Keratinocyte (primary cell): ENCODE measurements around the gene HOXC6. TPM values are rescaled to one million over a fixed set of nuclear protein-coding genes. Genes with fewer than 3 reads are reported as not detected.

ENCODE experiments used
- DNase-seq: peaks from one replicate; pipeline ENCODE4 v3.0.0-alpha.2; 2011; ENCODE audit warnings: low read depth, missing footprints, low spot score
- FAIRE-seq: peaks from 2 replicates; lab custom pipeline; 2011; peaks lifted over from hg19 to GRCh38; lab: Jason Lieb, UNC
- H2AFZ ChIP-seq: 2 replicates; pipeline ENCODE4 v1.6.0; 2012; ENCODE audit warnings: low read length, control low read depth, inconsistent platforms; ENCODE audit not compliant: control insufficient read depth
- H3K27ac ChIP-seq: 2 replicates; pipeline ENCODE4 v1.5.1; 2011; ENCODE audit warnings: low read length; ENCODE audit not compliant: control insufficient read depth, insufficient read depth
- H3K27me3 ChIP-seq: 3 replicates; pipeline ENCODE4 v1.6.0; 2011; ENCODE audit warnings: low read length; ENCODE audit not compliant: control insufficient read depth, insufficient read depth; ENCODE audit errors: extremely low read depth
- H3K36me3 ChIP-seq, 2 experiments: 2 replicates in 1 of 2; 3 replicates in 1 of 2; pipeline ENCODE4 v1.5.1; 2011; ENCODE audit warnings: low read length in 2 of 2, mild to moderate bottlenecking in 1 of 2; ENCODE audit not compliant: control insufficient read depth in 2 of 2, insufficient read depth in 2 of 2; ENCODE audit errors: extremely low read depth in 1 of 2
- H3K4me1 ChIP-seq: 3 replicates; pipeline ENCODE4 v1.5.1; 2011; ENCODE audit warnings: low read length; ENCODE audit not compliant: control insufficient read depth, insufficient read depth; ENCODE audit errors: extremely low read depth
- H3K4me2 ChIP-seq: 3 replicates; pipeline ENCODE4 v1.6.0; 2011; ENCODE audit warnings: low read depth, low read length; ENCODE audit not compliant: control insufficient read depth, insufficient read depth; ENCODE audit errors: extremely low read depth
- H3K4me3 ChIP-seq, 3 experiments: fragments of 200-600 bp in 1 of 3; sonication (generic) in 1 of 3; 2 replicates in 2 of 3; 3 replicates in 1 of 3; pipeline ENCODE4 v1.5.1; 2011 to 2016; ENCODE audit warnings: low read length in 3 of 3, mild to moderate bottlenecking in 3 of 3, control low read depth in 2 of 3, inconsistent platforms in 1 of 3, low read depth in 1 of 3, mixed read lengths in 1 of 3, mixed run types in 1 of 3, moderate library complexity in 1 of 3; ENCODE audit not compliant: control insufficient read depth in 2 of 3, insufficient read depth in 2 of 3; ENCODE audit errors: extremely low read depth in 1 of 3
- H3K79me2 ChIP-seq: 2 replicates; pipeline ENCODE4 v1.6.0; 2012; ENCODE audit warnings: low read length; ENCODE audit not compliant: control insufficient read depth, insufficient read depth
- H3K9ac ChIP-seq: 3 replicates; pipeline ENCODE4 v1.6.0; 2011; ENCODE audit warnings: low read length; ENCODE audit not compliant: control insufficient read depth, insufficient read depth; ENCODE audit errors: extremely low read depth
- H3K9me1 ChIP-seq: 3 replicates; pipeline ENCODE4 v1.6.0; 2011; ENCODE audit warnings: low read length; ENCODE audit not compliant: control insufficient read depth, insufficient read depth; ENCODE audit errors: extremely low read depth
- H3K9me3 ChIP-seq: 2 replicates; pipeline ENCODE4 v1.5.1; 2012; ENCODE audit warnings: low read depth, low read length; ENCODE audit not compliant: control insufficient read depth
- H4K20me1 ChIP-seq: 3 replicates; pipeline ENCODE4 v1.6.0; 2011; ENCODE audit warnings: low read length; ENCODE audit not compliant: control insufficient read depth, insufficient read depth; ENCODE audit errors: extremely low read depth
- EZH2 ChIP-seq: IDR thresholded peaks from one replicate; pipeline ENCODE4 v1.6.1; 2012; ENCODE audit warnings: inconsistent platforms, mild to moderate bottlenecking, low read length, moderate library complexity
- dilution Hi-C: fragments of 300-500 bp; cut with MboI; formaldehyde crosslinking; loops from one replicate; pipeline ENCODE4 v1.7.0; 2020; ENCODE audit warnings: low sequenced_read_pairs; ENCODE audit not compliant: extremely low pct_ligation_motif_present
- polyA plus RNA-seq, 5 experiments: library from polyadenylated mRNA; depleted of rRNA in 3 of 5; stranded (reverse) in 3 of 5; stranded (forward) in 1 of 5; unstranded in 1 of 5; fragments of >200 nt; gene quantifications; 1 replicate in 1 of 5; 2 replicates in 3 of 5; 3 replicates in 1 of 5; pipeline versions ENCODE4 v1.2.1 to v1.2.3, GENCODE V29; 2011 to 2012; ENCODE audit warnings: missing spikeins in 2 of 5, low read depth in 1 of 5, low replicate concordance in 1 of 5
- TF ChIP-seq, protein P1 (sequence below), 3 experiments: IDR thresholded peaks in 1 of 3; conservative IDR thresholded peaks in 1 of 3; optimal IDR thresholded peaks in 1 of 3; 2 replicates in 2 of 3; 3 replicates in 1 of 3; pipeline versions ENCODE3 to v1.5.1; 2011; ENCODE audit warnings: low read length in 3 of 3, mild to moderate bottlenecking in 3 of 3, moderate library complexity in 2 of 3, control low read depth in 1 of 3, inconsistent platforms in 1 of 3; ENCODE audit not compliant: insufficient read depth in 2 of 3; ENCODE audit errors: extremely low read depth in 1 of 3

The HOXC6 gene
- polyA plus RNA-seq, 1 donor (not counting 4 experiments of a cell fraction or from before 2014, with no cell fraction given): 4.7 TPM

DNA sequence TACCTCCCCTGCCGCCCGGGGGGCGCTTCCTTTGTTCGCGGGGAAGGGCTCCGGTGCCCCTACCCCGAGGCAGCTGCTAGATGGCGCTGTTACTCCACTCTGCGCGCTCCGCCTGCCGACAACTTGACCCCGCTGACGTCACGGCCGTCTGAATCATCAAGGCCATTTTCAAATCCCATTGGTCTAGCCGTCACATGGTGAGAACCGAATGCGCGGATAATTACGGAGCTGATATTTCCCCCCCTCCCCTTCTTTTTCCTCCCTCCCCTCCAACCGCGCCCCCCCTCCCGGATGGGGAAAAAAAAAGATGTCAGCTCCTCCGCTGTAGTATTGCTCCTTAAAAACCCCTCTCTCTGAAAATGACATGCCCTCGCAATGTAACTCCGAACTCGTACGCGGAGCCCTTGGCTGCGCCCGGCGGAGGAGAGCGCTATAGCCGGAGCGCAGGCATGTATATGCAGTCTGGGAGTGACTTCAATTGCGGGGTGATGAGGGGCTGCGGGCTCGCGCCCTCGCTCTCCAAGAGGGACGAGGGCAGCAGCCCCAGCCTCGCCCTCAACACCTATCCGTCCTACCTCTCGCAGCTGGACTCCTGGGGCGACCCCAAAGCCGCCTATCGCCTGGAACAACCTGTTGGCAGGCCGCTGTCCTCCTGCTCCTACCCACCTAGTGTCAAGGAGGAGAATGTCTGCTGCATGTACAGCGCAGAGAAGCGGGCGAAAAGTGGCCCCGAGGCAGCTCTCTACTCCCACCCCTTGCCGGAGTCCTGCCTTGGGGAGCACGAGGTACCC is 43.1 kb upstream of the HOXC6 start, which contains the start of gene HOXC10:
HOXC10 (plus strand) TSS at position 246 of the 791 bp plus-strand sequence; CDS start at position 360, 114 bp downstream.
- peak within 1 kb of the TSS; percentile 73 to 91 (median 90) for H3K4me3 ChIP-seq
- H3K27me3 ChIP-seq: no peaks in the 10 kb centered on the region
- no peaks in the 10 kb centered on the region for H4K20me1 ChIP-seq
- TF ChIP-seq, protein P1, sequence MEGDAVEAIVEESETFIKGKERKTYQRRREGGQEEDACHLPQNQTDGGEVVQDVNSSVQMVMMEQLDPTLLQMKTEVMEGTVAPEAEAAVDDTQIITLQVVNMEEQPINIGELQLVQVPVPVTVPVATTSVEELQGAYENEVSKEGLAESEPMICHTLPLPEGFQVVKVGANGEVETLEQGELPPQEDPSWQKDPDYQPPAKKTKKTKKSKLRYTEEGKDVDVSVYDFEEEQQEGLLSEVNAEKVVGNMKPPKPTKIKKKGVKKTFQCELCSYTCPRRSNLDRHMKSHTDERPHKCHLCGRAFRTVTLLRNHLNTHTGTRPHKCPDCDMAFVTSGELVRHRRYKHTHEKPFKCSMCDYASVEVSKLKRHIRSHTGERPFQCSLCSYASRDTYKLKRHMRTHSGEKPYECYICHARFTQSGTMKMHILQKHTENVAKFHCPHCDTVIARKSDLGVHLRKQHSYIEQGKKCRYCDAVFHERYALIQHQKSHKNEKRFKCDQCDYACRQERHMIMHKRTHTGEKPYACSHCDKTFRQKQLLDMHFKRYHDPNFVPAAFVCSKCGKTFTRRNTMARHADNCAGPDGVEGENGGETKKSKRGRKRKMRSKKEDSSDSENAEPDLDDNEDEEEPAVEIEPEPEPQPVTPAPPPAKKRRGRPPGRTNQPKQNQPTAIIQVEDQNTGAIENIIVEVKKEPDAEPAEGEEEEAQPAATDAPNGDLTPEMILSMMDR (optimal IDR thresholded peaks at IDR 0.05 in 1 of 3, IDR thresholded peaks at IDR 0.05 in 1 of 3, conservative IDR thresholded peaks at IDR 0.05 in 1 of 3; ENCODE audit: extremely low read depth in 1 of 3, insufficient read depth in 2 of 3, low read length in 3 of 3): peak; percentile 61 to 97 (median 85)
- no peak for TF ChIP-seq EZH2
- peak within 1 kb of the TSS; percentile 61 for H2AFZ ChIP-seq
- no peaks in the 10 kb centered on the region for H3K36me3 ChIP-seq
- no peaks in the 10 kb centered on the region for H3K9me1 ChIP-seq
- H3K4me1 ChIP-seq: peaks cover 33% of the 10 kb centered on the region
- H3K4me2 ChIP-seq: peak within 1 kb of the TSS; percentile 94
- DNase-seq (no peak), FAIRE-seq (peak; percentile 91)
- peak within 1 kb of the TSS; percentile 83 for H3K27ac ChIP-seq
- H3K9ac ChIP-seq: peak within 1 kb of the TSS; percentile 90
- dilution Hi-C loops: no loop called here
- H3K9me3 ChIP-seq: no peaks in the 10 kb centered on the region
- H3K79me2 ChIP-seq: peaks cover 61% of the 10 kb centered on the region

DNA sequence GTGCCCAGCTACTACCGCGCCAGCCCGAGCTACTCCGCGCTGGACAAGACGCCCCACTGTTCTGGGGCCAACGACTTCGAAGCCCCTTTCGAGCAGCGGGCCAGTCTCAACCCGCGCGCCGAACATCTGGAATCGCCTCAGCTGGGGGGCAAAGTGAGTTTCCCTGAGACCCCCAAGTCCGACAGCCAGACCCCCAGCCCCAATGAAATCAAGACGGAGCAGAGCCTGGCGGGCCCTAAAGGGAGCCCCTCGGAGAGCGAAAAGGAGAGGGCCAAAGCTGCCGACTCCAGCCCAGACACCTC is 42.6 kb upstream of the HOXC6 start:
- Histone ChIP-seq H3K79me2 (peaks cover 67% of the 10 kb centered on the region), H3K4me2 (peak overlapping the region; percentile 94), H4K20me1 (no peaks in the 10 kb centered on the region), H3K9me1 (no peaks in the 10 kb centered on the region), H3K27ac (peak overlapping the region; percentile 83), H3K36me3 (peaks cover 0 to 1% of the 10 kb centered on the region in 2 experiments), H3K9ac (peak overlapping the region; percentile 90), H3K4me3 (peak overlapping the region; percentile 73 to 91 (median 90)), H2AFZ (peak overlapping the region; percentile 61), H3K27me3 (no peaks in the 10 kb centered on the region), H3K9me3 (no peaks in the 10 kb centered on the region), H3K4me1 (peaks cover 33% of the 10 kb centered on the region)
- TF ChIP-seq EZH2: no peak
- TF ChIP-seq, protein P1 (optimal IDR thresholded peaks at IDR 0.05 in 1 of 3, IDR thresholded peaks at IDR 0.05 in 1 of 3, conservative IDR thresholded peaks at IDR 0.05 in 1 of 3; ENCODE audit: extremely low read depth in 1 of 3, insufficient read depth in 2 of 3, low read length in 3 of 3): no peak
- dilution Hi-C loops: no loop called here
- DNase-seq: no peak
- FAIRE-seq: no peak
